ENCODE results near the gene FITM1.
"Not testable (repeated sequence)": the region's sequence is repeated elsewhere in the genome, so short reads cannot be mapped to it uniquely, and the experiment has no call there.

FITM1 gene

GRCh38 chr14:24098229-24098926 is 32.1 kb upstream of the FITM1 start:
- DNase-seq = no peak

GRCh38 chr14:24098927-24099813 is 31.3 kb upstream of the FITM1 start:
- no peak for DNase-seq

- DNase-seq = no peak
These were observed 30.1 kb upstream of the FITM1 start for GRCh38 chr14:24100197-24100981.

- no peak for DNase-seq
These were observed 29.4 kb upstream of the FITM1 start for GRCh38 chr14:24100982-24101494.

GRCh38 chr14:24102357-24103048 is 28.0 kb upstream of the FITM1 start:
- DNase-seq = no peak

- DNase-seq = no peak
These were observed 27.0 kb upstream of the FITM1 start for GRCh38 chr14:24103451-24103850.

- not testable (repeated sequence) for DNase-seq
These were observed 24.7 kb upstream of the FITM1 start for GRCh38 chr14:24105609-24106239.

GRCh38 chr14:24106672-24107271 is 23.7 kb upstream of the FITM1 start:
- DNase-seq = no peak

- DNase-seq = no peak
These were observed 22.1 kb upstream of the FITM1 start for GRCh38 chr14:24108336-24108874.

GRCh38 chr14:24110060-24110459 is 20.4 kb upstream of the FITM1 start:
- DNase-seq = no peak

GRCh38 chr14:24110523-24110922 is 19.9 kb upstream of the FITM1 start:
- no peak for DNase-seq

- DNase-seq = no peak
These were observed 17.1 kb upstream of the FITM1 start for GRCh38 chr14:24113379-24113800.

GRCh38 chr14:24113801-24114531 is 16.5 kb upstream of the FITM1 start:
- DNase-seq = peak; percentile 97

GRCh38 chr14:24114532-24115421 is 15.7 kb upstream of the FITM1 start, which contains the start of the genes DCAF11 and NRL:
TSS of gene DCAF11 (plus strand) at chr14:24114777. CDS start at chr14:24115595, 818 bp downstream.
TSS of gene NRL (minus strand) at chr14:24114949. CDS start at chr14:24082848, 32,101 bp downstream.
- DNase-seq = peak; percentile 100

GRCh38 chr14:24115422-24116127 is 14.9 kb upstream of the FITM1 start:
- DNase-seq = no peak

GRCh38 chr14:24116128-24116814 is 14.2 kb upstream of the FITM1 start:
- DNase-seq = no peak

- no peak for DNase-seq
These were observed 13.3 kb upstream of the FITM1 start for GRCh38 chr14:24117179-24117578.

GRCh38 chr14:24119691-24120090 is 10.8 kb upstream of the FITM1 start:
- no peak for DNase-seq
